Mammary epithelial cell (primary cell): ENCODE measurements around the gene PYHIN1.

ENCODE experiments used
- CTCF ChIP-seq, 2 donors: IDR thresholded peaks in 1 of 2; conservative IDR thresholded peaks in 1 of 2; 2 replicates each; pipeline ENCODE4 v1.5.1; 2011 to 2012; ENCODE audit warnings: inconsistent platforms in 2 of 2, low read length in 2 of 2, mild to moderate bottlenecking in 2 of 2, control low read depth in 1 of 2, low read depth in 1 of 2; ENCODE audit not compliant: insufficient read depth in 1 of 2; ENCODE audit errors: extremely low read depth in 1 of 2
- EZH2 ChIP-seq: IDR thresholded peaks from 2 replicates; pipeline ENCODE4 v1.6.1; 2012; ENCODE audit warnings: low read length, inconsistent platforms, borderline replicate concordance

- no peak for TF ChIP-seq CTCF (conservative IDR thresholded peaks at IDR 0.05 in 1 of 2, IDR thresholded peaks at IDR 0.05 in 1 of 2; ENCODE audit: extremely low read depth in 1 of 2, insufficient read depth in 1 of 2, low read depth in 1 of 2, low read length in 2 of 2)
- no peak for TF ChIP-seq EZH2
These were observed 80.4 kb downstream of the PYHIN1 start for GRCh38 chr1:159011751-159012150.
